Ovary (tissue), 9 donors: ENCODE measurements around the gene IFNW1. TPM values are rescaled to one million over a fixed set of nuclear protein-coding genes. Genes with fewer than 3 reads are reported as not detected.

Source experiments
- DNase-seq, 5 donors: peaks; one replicate each; pipeline ENCODE4 v3.0.0-alpha.2; 2019 to 2020
- H3K27ac ChIP-seq, 2 donors: fragments of 200-600 bp; one replicate each; pipeline versions ENCODE4 v1.5.1 to v1.8.0; 2019 to 2022
- H3K27me3 ChIP-seq: fragments of 200-600 bp; one replicate; pipeline ENCODE4 v1.8.0; 2022
- H3K36me3 ChIP-seq: fragments of 200-600 bp; sonication (generic); one replicate; pipeline ENCODE4 v1.5.1; 2019
- H3K4me1 ChIP-seq: one replicate; pipeline ENCODE4 v1.8.1; 2013; ENCODE audit warnings: mild to moderate bottlenecking, moderate library complexity; ENCODE audit not compliant: insufficient read depth
- H3K4me3 ChIP-seq: fragments of 200-600 bp; sonication (generic); one replicate; pipeline ENCODE4 v1.5.1; 2017
- H3K9me3 ChIP-seq, 2 donors: fragments of 200-600 bp in 1 of 2; sonication (generic) in 1 of 2; one replicate each; pipeline versions ENCODE4 v1.5.1 to v1.8.1; 2013 to 2019; ENCODE audit warnings: mild to moderate bottlenecking in 1 of 2, moderate library complexity in 1 of 2
- CTCF ChIP-seq, 3 donors: fragments of 450-650 bp in 2 of 3; fragments of 200-600 bp in 1 of 3; IDR thresholded peaks; one replicate each; pipeline versions ENCODE4 v1.5.1 to v1.8.0; 2016 to 2022; ENCODE audit warnings: antibody characterized with exemption in 3 of 3, mild to moderate bottlenecking in 1 of 3
- EP300 ChIP-seq: sonication (generic); formaldehyde crosslinking; IDR thresholded peaks from one replicate; pipeline ENCODE4 v1.6.1; 2017; ENCODE audit warnings: antibody characterized with exemption
- POLR2A ChIP-seq: fragments of 450-650 bp; IDR thresholded peaks from one replicate; pipeline ENCODE4 v1.6.1; 2017; ENCODE audit warnings: antibody characterized with exemption, mild to moderate bottlenecking, moderate library complexity
- WGBS, 3 donors: extraction: QIAGEN DNeasy Blood & Tissue Kit in 1 of 3; methylation state at CpG; one replicate each; pipeline versions ENCODE4 v1.1.5 to v1.1.7; 2013 to 2017; 5-methylcytosine and 5-hydroxymethylcytosine counted together
- intact Hi-C, 4 donors: fragments of 100-400 bp; cut with DNase I; formaldehyde crosslinking; loops; one replicate each; pipeline versions ENCODE4 v1.11.0 to v1.15.1; 2022 to 2023
- polyA plus RNA-seq, 2 donors: library from polyadenylated mRNA; stranded (reverse); fragments of 200-250 nt in 1 of 2; fragments of 350-450 nt in 1 of 2; fragmentation: Illumina TruSeq in 1 of 2; extraction: RNeasy Lipid Tissue Mini Kit (QIAGEN cat#74804) in 1 of 2; gene quantifications; one replicate each; pipeline ENCODE4 v1.2.3, GENCODE V29; 2013 to 2014
- small RNA-seq: library from RNA; depleted of rRNA; stranded (forward); fragments of <200 nt; gene quantifications from one replicate; pipeline ENCODE3, GENCODE V24; 2016
- total RNA-seq, 7 donors: library from RNA; depleted of rRNA in 2 of 7; stranded (reverse); fragments of >200 nt in 2 of 7; fragmentation: NEBNext Ultra II Directional in 3 of 7; extraction: Animal tissue kit (Norgen Biotek cat#: 25700) in 3 of 7; gene quantifications; one replicate each; pipeline versions ENCODE4 v1.1.0 to v1.2.4, GENCODE V29; 2016 to 2023
- donor health status: DM: no; HTN: no; CAD: no; lungs with moderate emphysema.
- donor health status: DM: no; HTN: no; CAD: no.
- donor health status: Bipolar disorder and iron deficiency.
- donor health status: DM: yes; HTN: yes; CAD: no.
- donor health status: DM: no; HTN: no; CAD: no.
- donor health status: DM: yes; HTN: yes; CAD: no.

IFNW1 gene
- total and polyA plus RNA-seq, 9 donors = not detected

DNA sequence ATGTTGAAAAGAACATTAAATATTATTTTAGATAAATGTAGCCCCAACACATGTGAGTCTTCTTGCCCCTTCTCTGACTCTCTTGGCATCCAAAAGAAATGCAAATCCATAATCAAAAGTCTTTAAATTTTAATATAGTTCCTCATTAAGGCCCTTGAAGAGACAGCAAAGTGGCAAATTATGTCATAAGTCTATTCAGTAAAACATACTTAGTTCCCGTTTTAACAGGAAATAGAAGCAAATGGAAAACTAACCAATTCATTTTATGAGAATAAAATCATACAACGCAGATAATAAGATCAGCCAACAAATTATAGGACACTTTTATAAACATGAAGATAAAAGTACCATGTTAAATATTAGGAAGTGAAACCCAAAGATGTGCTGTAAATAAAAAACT lies 43.8 kb downstream of the IFNW1 start:
- Histone ChIP-seq H3K27ac (no peak overlapping the region), H3K27me3 (no peaks in the 10 kb centered on the region), H3K4me3 (no peak overlapping the region), H3K4me1 (no peaks in the 10 kb centered on the region), H3K9me3 (no peaks in the 10 kb centered on the region), H3K36me3 (no peaks in the 10 kb centered on the region)
- intact Hi-C loops = no loop called here
- WGBS, 3 donors = 91 to 94% (median 92%) methylated on average over 2 of the region's 2 CpGs
- no peak for DNase-seq
- no peak for TF ChIP-seq EP300

GRCh38 chr9:21096901-21097255 lies 44.8 kb downstream of the IFNW1 start:
- WGBS, 3 donors = 33 to 40% (median 34%) methylated on average over 2 of the region's 2 CpGs
- no peaks in the 10 kb centered on the region for H3K36me3 ChIP-seq
- no peak for DNase-seq

DNA sequence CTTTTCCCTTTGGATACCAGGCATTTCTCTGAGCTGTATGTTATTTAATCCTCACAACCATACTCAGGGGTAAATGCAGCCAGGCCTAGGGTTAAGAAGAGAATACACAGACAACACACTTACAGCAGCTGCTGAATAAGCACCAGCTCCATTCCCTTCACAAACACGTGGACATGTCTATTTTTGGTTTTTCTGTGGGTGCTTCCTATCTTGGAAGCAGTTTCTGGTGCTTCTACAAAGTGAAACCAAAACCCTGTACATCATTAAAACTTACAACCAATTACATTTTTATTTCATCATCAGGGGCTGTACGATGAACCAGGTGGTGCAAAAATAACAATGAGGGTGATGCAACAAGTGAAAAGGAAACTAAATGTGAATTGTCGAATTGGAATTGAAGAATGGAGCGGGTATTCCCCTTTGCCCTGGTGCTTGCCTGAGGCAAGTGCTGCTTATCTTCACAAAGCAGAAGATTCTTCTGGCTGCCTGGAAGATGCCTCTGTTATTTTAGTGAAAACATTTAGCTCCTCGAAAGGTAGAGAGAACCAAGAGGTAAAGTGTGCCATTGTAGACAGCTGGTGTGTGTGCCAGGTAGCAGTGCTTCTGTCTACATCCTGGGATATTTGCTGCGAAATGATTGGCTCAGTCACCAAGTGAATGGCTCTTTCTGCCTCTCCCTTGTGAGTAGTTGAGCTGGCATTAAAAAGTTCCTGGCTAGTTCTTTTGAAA lies 45.3 kb downstream of the IFNW1 start:
- Histone ChIP-seq H3K27ac (peak overlapping the region in 1 of 2 donors; percentile 45), H3K27me3 (no peaks in the 10 kb centered on the region), H3K4me3 (peak overlapping the region; percentile 1), H3K36me3 (no peaks in the 10 kb centered on the region), H3K9me3 (no peaks in the 10 kb centered on the region), H3K4me1 (no peaks in the 10 kb centered on the region)
- TF ChIP-seq EP300 (no peak), POLR2A (no peak), CTCF (IDR thresholded peaks at IDR 0.05) (no peak)
- peak in 1 of 5 donors; percentile 11 for DNase-seq
- WGBS, 3 donors = 15 to 29% (median 21%) methylated on average over 6 of the region's 6 CpGs
- intact Hi-C loops = no loop called here

More at GRCh38 chr9:21096901-21097255, 44.8 kb downstream of the IFNW1 start:
- Histone ChIP-seq H3K9me3 (no peaks in the 10 kb centered on the region), H3K4me1 (no peaks in the 10 kb centered on the region), H3K27me3 (no peaks in the 10 kb centered on the region), H3K4me3 (no peak overlapping the region), H3K27ac (peak overlapping the region in 1 of 2 donors; percentile 45)
- TF ChIP-seq EP300 (no peak), CTCF (IDR thresholded peaks at IDR 0.05) (no peak), POLR2A (no peak)
- intact Hi-C loops = no loop called here

DNA sequence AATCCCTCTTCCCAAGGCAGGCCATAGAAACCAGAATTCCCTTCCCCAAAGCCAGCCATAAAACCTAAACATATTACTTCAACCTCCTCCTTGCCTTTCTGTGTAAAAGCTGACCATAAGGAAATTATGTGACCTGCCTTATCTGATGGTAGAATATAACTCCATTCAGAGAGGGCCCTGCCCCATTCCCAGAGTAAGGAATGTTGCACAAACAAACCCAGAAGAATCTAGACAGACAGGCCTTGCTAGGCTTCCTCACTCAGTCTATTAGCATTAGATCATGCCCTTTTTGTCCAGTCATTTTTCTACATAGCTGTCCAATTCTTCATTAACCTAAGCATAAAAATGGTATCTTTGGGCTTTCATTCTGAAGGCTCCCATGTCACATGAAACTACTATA lies 46.1 kb downstream of the IFNW1 start:
- H3K27me3 ChIP-seq = no peaks in the 10 kb centered on the region
- no peak for DNase-seq
- H3K4me1 ChIP-seq = no peaks in the 10 kb centered on the region
- H3K4me3 ChIP-seq = no peak overlapping the region
- no peaks in the 10 kb centered on the region for H3K36me3 ChIP-seq
- H3K27ac ChIP-seq = no peak overlapping the region
- intact Hi-C loops = no loop called here
- no peak for TF ChIP-seq POLR2A
- TF ChIP-seq EP300 = no peak
- TF ChIP-seq CTCF (IDR thresholded peaks at IDR 0.05) = no peak
- H3K9me3 ChIP-seq = no peaks in the 10 kb centered on the region

Small RNA genes lying within 50 kb of the gene (small RNA-seq; reads per million reads assigned to genes)
- gene IFNWP4 = not detected
- gene RF00019 = not detected

Other genes starting within 250 kb of the IFNW1 start
- 1 to 10 TPM; 3.0 to 5.2 (median 3.7) TPM for gene HACD4, start 110.2 kb downstream of the IFNW1 start, total RNA-seq
- 1 to 10 TPM; 2.6 to 4.8 TPM for gene HACD4, start 110.2 kb downstream of the IFNW1 start, polyA plus RNA-seq
- not detected for gene IFNB1, start 63.9 kb downstream of the IFNW1 start, total RNA-seq
- gene IFNB1, start 63.9 kb downstream of the IFNW1 start, polyA plus RNA-seq = not detected
- not detected for gene IFNA21, start 24.8 kb upstream of the IFNW1 start, total RNA-seq
- not detected for gene IFNA21, start 24.8 kb upstream of the IFNW1 start, polyA plus RNA-seq
- not detected for gene IFNA4, start 45.8 kb upstream of the IFNW1 start, total RNA-seq
- not detected for gene IFNA4, start 45.8 kb upstream of the IFNW1 start, polyA plus RNA-seq
- gene IFNA7, start 60.4 kb upstream of the IFNW1 start, total RNA-seq = not detected
- gene IFNA7, start 60.4 kb upstream of the IFNW1 start, polyA plus RNA-seq = not detected
- not detected for gene IFNA10, start 65.3 kb upstream of the IFNW1 start, total RNA-seq
- not detected for gene IFNA10, start 65.3 kb upstream of the IFNW1 start, polyA plus RNA-seq
- gene IFNA16, start 75.5 kb upstream of the IFNW1 start, total RNA-seq = not detected
- not detected for gene IFNA16, start 75.5 kb upstream of the IFNW1 start, polyA plus RNA-seq
- gene IFNA17, start 86.4 kb upstream of the IFNW1 start, total RNA-seq = not detected
- not detected for gene IFNA17, start 86.4 kb upstream of the IFNW1 start, polyA plus RNA-seq
- not detected for gene IFNA14, start 98.2 kb upstream of the IFNW1 start, total RNA-seq
- gene IFNA14, start 98.2 kb upstream of the IFNW1 start, polyA plus RNA-seq = not detected
- under 1 TPM in 1 of 7 donors, not detected in 6; 0.42 TPM for gene IFNA5, start 163.5 kb upstream of the IFNW1 start, total RNA-seq
- gene IFNA5, start 163.5 kb upstream of the IFNW1 start, polyA plus RNA-seq = not detected
- 10 to 100 TPM; 22.3 to 35.9 (median 29.6) TPM for gene KLHL9, start 193.6 kb upstream of the IFNW1 start, total RNA-seq
- gene KLHL9, start 193.6 kb upstream of the IFNW1 start, polyA plus RNA-seq = 10 to 100 TPM; 14.3 to 22.6 TPM
- not detected for gene IFNA6, start 209.1 kb upstream of the IFNW1 start, total RNA-seq
- gene IFNA6, start 209.1 kb upstream of the IFNW1 start, polyA plus RNA-seq = under 1 TPM in 1 of 2 donors, not detected in 1; 0.12 TPM
- not detected for gene IFNA13, start 226.2 kb upstream of the IFNW1 start, total RNA-seq
- gene IFNA13, start 226.2 kb upstream of the IFNW1 start, polyA plus RNA-seq = under 1 TPM in 1 of 2 donors, not detected in 1; 0.12 TPM
- not detected for gene IFNA2, start 243.6 kb upstream of the IFNW1 start, total RNA-seq
- gene IFNA2, start 243.6 kb upstream of the IFNW1 start, polyA plus RNA-seq = not detected